Mesendoderm (in vitro differentiated cells): Measurements from ENCODE around the gene LRP11.

Experiments
- DNase-seq: peaks from one replicate; pipeline ENCODE4 v3.0.0; 2013
- H2AK5ac ChIP-seq: 2 replicates; pipeline ENCODE4 v1.6.1; 2013; ENCODE audit warnings: low read length, inconsistent platforms
- H2BK120ac ChIP-seq: 2 replicates; pipeline ENCODE4 v1.6.1; 2013; ENCODE audit warnings: low read depth, mild to moderate bottlenecking, low read length, moderate library complexity, mixed read lengths
- H2BK15ac ChIP-seq: replicated peaks from 2 replicates; pipeline ENCODE4 v1.6.1; 2013; ENCODE audit warnings: low read depth, mild to moderate bottlenecking, moderate library complexity
- H2BK5ac ChIP-seq: 2 replicates; pipeline ENCODE4 v1.6.1; 2013; ENCODE audit warnings: low read length, inconsistent platforms
- H3K18ac ChIP-seq: 2 replicates; pipeline ENCODE4 v1.6.1; 2013; ENCODE audit warnings: mild to moderate bottlenecking, low read length, mixed read lengths
- H3K23ac ChIP-seq: one replicate; pipeline ENCODE4 v1.6.1; 2013; ENCODE audit warnings: low read length
- H3K27ac ChIP-seq: 2 replicates; pipeline ENCODE4 v1.5.1; 2013; ENCODE audit warnings: low read depth, mild to moderate bottlenecking, inconsistent platforms, low read length, moderate library complexity
- H3K27me3 ChIP-seq: 2 replicates; pipeline ENCODE4 v1.6.1; 2013; ENCODE audit warnings: low read length, control low read depth, mild to moderate bottlenecking, inconsistent platforms; ENCODE audit not compliant: insufficient read depth, poor library complexity
- H3K36me3 ChIP-seq: 2 replicates; pipeline ENCODE4 v1.6.1; 2013; ENCODE audit warnings: low read length, inconsistent platforms; ENCODE audit not compliant: control insufficient read depth, insufficient read depth
- H3K4ac ChIP-seq: one replicate; pipeline ENCODE4 v1.6.1; 2013; ENCODE audit warnings: low read depth, mild to moderate bottlenecking, low read length, moderate library complexity
- H3K4me1 ChIP-seq: 2 replicates; pipeline ENCODE4 v1.6.1; 2013; ENCODE audit warnings: low read depth, low read length, inconsistent platforms; ENCODE audit not compliant: control insufficient read depth
- H3K4me2 ChIP-seq: 2 replicates; pipeline ENCODE4 v1.6.1; 2013; ENCODE audit warnings: low read length
- H3K4me3 ChIP-seq: 2 replicates; pipeline ENCODE4 v1.5.1; 2013; ENCODE audit warnings: mild to moderate bottlenecking, low read length
- H3K56ac ChIP-seq: one replicate; pipeline ENCODE4 v1.6.1; 2013; ENCODE audit warnings: low read length
- H3K79me1 ChIP-seq: 2 replicates; pipeline ENCODE4 v1.6.1; 2013; ENCODE audit warnings: low read length, inconsistent platforms
- H3K79me2 ChIP-seq: 2 replicates; pipeline ENCODE4 v1.6.1; 2013; ENCODE audit warnings: mild to moderate bottlenecking, low read length; ENCODE audit not compliant: control insufficient read depth, insufficient read depth
- H3K9ac ChIP-seq: 2 replicates; pipeline ENCODE4 v1.6.1; 2013; ENCODE audit warnings: low read length, inconsistent platforms
- H4K5ac ChIP-seq: one replicate; pipeline ENCODE4 v1.6.1; 2013; ENCODE audit warnings: low read length
- H4K8ac ChIP-seq: one replicate; pipeline ENCODE4 v1.6.1; 2013; ENCODE audit warnings: low read depth, mild to moderate bottlenecking, control low read depth, low read length, moderate library complexity
- WGBS: extraction: QIAGEN DNeasy Blood & Tissue Kit; methylation state at CpG from one replicate; pipeline ENCODE4 v1.1.7; 2013; ENCODE audit warnings: low lambda C conversion rate, missing lambda C conversion rate; ENCODE audit not compliant: insufficient coverage; ENCODE audit errors: extremely low coverage; 5-methylcytosine and 5-hydroxymethylcytosine counted together

The LRP11 gene

GRCh38 chr6:149889326-149889725, 25.2 kb upstream of the LRP11 start:
- no peak overlapping the region for H3K18ac ChIP-seq
- no peaks in the 10 kb centered on the region for H3K27me3 ChIP-seq
- H2BK120ac ChIP-seq: no peak overlapping the region
- H3K9ac ChIP-seq: no peak overlapping the region
- no peak overlapping the region for H3K27ac ChIP-seq
- H3K23ac ChIP-seq: no peak overlapping the region
- no CpG with 5 or more reads among the region's 7 CpGs for WGBS
- H2BK5ac ChIP-seq: no peak overlapping the region
- H3K56ac ChIP-seq: no peak overlapping the region
- no peak overlapping the region for H2AK5ac ChIP-seq
- H2BK15ac ChIP-seq: no peak overlapping the region
- no peaks in the 10 kb centered on the region for H3K36me3 ChIP-seq
- no peak overlapping the region for H3K4ac ChIP-seq
- no peak overlapping the region for H3K4me3 ChIP-seq
- no peak overlapping the region for H3K4me2 ChIP-seq
- H3K79me1 ChIP-seq: no peaks in the 10 kb centered on the region
- no peaks in the 10 kb centered on the region for H3K4me1 ChIP-seq
- H4K8ac ChIP-seq: no peak overlapping the region
- no peak for DNase-seq
- H3K79me2 ChIP-seq: no peaks in the 10 kb centered on the region
- H4K5ac ChIP-seq: no peak overlapping the region

- no peaks in the 10 kb centered on the region for H3K79me2 ChIP-seq
- no CpG with 5 or more reads among the region's 1 CpG for WGBS
- no peak overlapping the region for H4K5ac ChIP-seq
- no peaks in the 10 kb centered on the region for H3K4me1 ChIP-seq
- no peak overlapping the region for H3K18ac ChIP-seq
- H3K79me1 ChIP-seq: no peaks in the 10 kb centered on the region
- H4K8ac ChIP-seq: no peak overlapping the region
- no peak overlapping the region for H3K4me2 ChIP-seq
- H3K9ac ChIP-seq: no peak overlapping the region
- no peak overlapping the region for H2BK5ac ChIP-seq
- no peak overlapping the region for H2BK15ac ChIP-seq
- H3K4me3 ChIP-seq: no peak overlapping the region
- no peak overlapping the region for H2BK120ac ChIP-seq
- no peaks in the 10 kb centered on the region for H3K27me3 ChIP-seq
- no peak overlapping the region for H3K4ac ChIP-seq
- DNase-seq: no peak
- H2AK5ac ChIP-seq: no peak overlapping the region
- no peak overlapping the region for H3K56ac ChIP-seq
- H3K27ac ChIP-seq: no peak overlapping the region
- H3K36me3 ChIP-seq: no peaks in the 10 kb centered on the region
- H3K23ac ChIP-seq: no peak overlapping the region
Observed at GRCh38 chr6:149888659-149889058, 24.5 kb upstream of the LRP11 start.

- H3K4me1 ChIP-seq: no peaks in the 10 kb centered on the region
- no peak overlapping the region for H3K4me2 ChIP-seq
- H3K23ac ChIP-seq: no peak overlapping the region
- no peaks in the 10 kb centered on the region for H3K79me1 ChIP-seq
- no peak overlapping the region for H3K18ac ChIP-seq
- H2BK15ac ChIP-seq: no peak overlapping the region
- no peak overlapping the region for H2BK120ac ChIP-seq
- no peak for DNase-seq
- no peak overlapping the region for H4K5ac ChIP-seq
- no peaks in the 10 kb centered on the region for H3K79me2 ChIP-seq
- no peaks in the 10 kb centered on the region for H3K27me3 ChIP-seq
- H3K56ac ChIP-seq: no peak overlapping the region
- whole genome bisulfite sequencing: no CpG with 5 or more reads among the region's 9 CpGs
- H2BK5ac ChIP-seq: no peak overlapping the region
- H4K8ac ChIP-seq: no peak overlapping the region
- H3K4ac ChIP-seq: no peak overlapping the region
- no peak overlapping the region for H3K27ac ChIP-seq
- H3K9ac ChIP-seq: no peak overlapping the region
- no peak overlapping the region for H2AK5ac ChIP-seq
- no peak overlapping the region for H3K4me3 ChIP-seq
- no peaks in the 10 kb centered on the region for H3K36me3 ChIP-seq
Observed at GRCh38 chr6:149888093-149888492, 23.9 kb upstream of the LRP11 start.

GRCh38 chr6:149887343-149887742, 23.2 kb upstream of the LRP11 start:
- no peak overlapping the region for H3K4me3 ChIP-seq
- no peak for DNase-seq
- no peak overlapping the region for H2BK15ac ChIP-seq

GRCh38 chr6:149885888-149886287, 21.7 kb upstream of the LRP11 start:
- no peak overlapping the region for H3K4ac ChIP-seq
- H3K4me2 ChIP-seq: no peak overlapping the region
- H3K79me2 ChIP-seq: no peaks in the 10 kb centered on the region
- no peaks in the 10 kb centered on the region for H3K79me1 ChIP-seq
- no peaks in the 10 kb centered on the region for H3K36me3 ChIP-seq
- no peak overlapping the region for H2BK120ac ChIP-seq
- H3K56ac ChIP-seq: no peak overlapping the region
- no peak overlapping the region for H3K9ac ChIP-seq
- no peak overlapping the region for H4K8ac ChIP-seq
- H3K27ac ChIP-seq: no peak overlapping the region
- H3K27me3 ChIP-seq: no peaks in the 10 kb centered on the region
- H4K5ac ChIP-seq: no peak overlapping the region
- no peak overlapping the region for H3K23ac ChIP-seq
- H2BK5ac ChIP-seq: no peak overlapping the region
- no peak overlapping the region for H3K18ac ChIP-seq
- H3K4me3 ChIP-seq: no peak overlapping the region
- no CpG with 5 or more reads among the region's 3 CpGs for WGBS
- no peak overlapping the region for H2AK5ac ChIP-seq
- no peak for DNase-seq
- H2BK15ac ChIP-seq: no peak overlapping the region
- no peaks in the 10 kb centered on the region for H3K4me1 ChIP-seq

More at GRCh38 chr6:149887343-149887742, 23.2 kb upstream of the LRP11 start:
- H3K56ac ChIP-seq: no peak overlapping the region
- no peaks in the 10 kb centered on the region for H3K36me3 ChIP-seq
- H4K5ac ChIP-seq: no peak overlapping the region
- H3K18ac ChIP-seq: no peak overlapping the region
- H2BK5ac ChIP-seq: no peak overlapping the region
- H3K4me2 ChIP-seq: no peak overlapping the region
- H3K4ac ChIP-seq: no peak overlapping the region
- H3K23ac ChIP-seq: no peak overlapping the region
- no peak overlapping the region for H3K27ac ChIP-seq
- no peaks in the 10 kb centered on the region for H3K27me3 ChIP-seq
- no CpG with 5 or more reads among the region's 3 CpGs for WGBS
- no peak overlapping the region for H3K9ac ChIP-seq
- H3K4me1 ChIP-seq: no peaks in the 10 kb centered on the region
- H3K79me1 ChIP-seq: no peaks in the 10 kb centered on the region
- no peaks in the 10 kb centered on the region for H3K79me2 ChIP-seq
- no peak overlapping the region for H2AK5ac ChIP-seq
- no peak overlapping the region for H2BK120ac ChIP-seq
- no peak overlapping the region for H4K8ac ChIP-seq

GRCh38 chr6:149884617-149885016, 20.5 kb upstream of the LRP11 start:
- Histone ChIP-seq H3K36me3 (no peaks in the 10 kb centered on the region), H3K27me3 (no peaks in the 10 kb centered on the region), H3K23ac (no peak overlapping the region), H3K56ac (no peak overlapping the region), H3K4me2 (no peak overlapping the region), H2BK120ac (no peak overlapping the region), H2BK5ac (no peak overlapping the region), H2BK15ac (no peak overlapping the region), H4K5ac (no peak overlapping the region), H3K79me1 (no peaks in the 10 kb centered on the region), H4K8ac (no peak overlapping the region), H3K4me1 (no peaks in the 10 kb centered on the region), H3K9ac (no peak overlapping the region), H3K4me3 (no peak overlapping the region), H2AK5ac (no peak overlapping the region), H3K79me2 (no peaks in the 10 kb centered on the region), H3K27ac (no peak overlapping the region), H3K18ac (no peak overlapping the region), H3K4ac (no peak overlapping the region)
- no peak for DNase-seq
- no CpG with 5 or more reads among the region's 7 CpGs for WGBS
